GM18508 (cell line): ENCODE measurements around the gene TEKTIP1.
"Not testable (repeated sequence)": the region's sequence is repeated elsewhere in the genome, so short reads cannot be mapped to it uniquely, and the experiment has no call there.

Source experiments
- ATAC-seq: cut with Tn5 transposase; IDR thresholded peaks from one replicate; pipeline ENCODE4 v1.9.1; 2021; ENCODE audit warnings: moderate number of reproducible peaks; ENCODE audit not compliant: insufficient read depth, unreplicated experiment

TEKTIP1 gene

GRCh38 chr19:3555653-3556422 lies 16.9 kb downstream of the TEKTIP1 start:
- no peak for ATAC-seq

GRCh38 chr19:3556423-3556977 lies 17.5 kb downstream of the TEKTIP1 start:
- ATAC-seq, result no peak

GRCh38 chr19:3556978-3557460 lies 18.0 kb downstream of the TEKTIP1 start:
- ATAC-seq, result no peak

GRCh38 chr19:3557461-3558248 lies 18.7 kb downstream of the TEKTIP1 start, which contains the start of gene MFSD12:
TSS of gene MFSD12 (minus strand) at chr19:3557586. CDS start at chr19:3557403, 183 bp downstream.
- ATAC-seq, result peak; percentile 51

GRCh38 chr19:3563709-3564524 lies 24.9 kb downstream of the TEKTIP1 start:
- no peak for ATAC-seq

GRCh38 chr19:3565139-3565538 lies 26.2 kb downstream of the TEKTIP1 start:
- no peak for ATAC-seq

GRCh38 chr19:3570042-3570441 lies 31.1 kb downstream of the TEKTIP1 start:
- ATAC-seq, result not testable (repeated sequence)

- ATAC-seq, result no peak
Measured at GRCh38 chr19:3570606-3571011, 31.6 kb downstream of the TEKTIP1 start.

- peak; percentile 81 for ATAC-seq
Measured at GRCh38 chr19:3572132-3572854, 33.3 kb downstream of the TEKTIP1 start.

- no peak for ATAC-seq
Measured at GRCh38 chr19:3572855-3573161, 33.8 kb downstream of the TEKTIP1 start, which contains the start of gene HMG20B. TSS of gene HMG20B (plus strand) at chr19:3572944. CDS start at chr19:3573310, 366 bp downstream.

- ATAC-seq, result no peak
Measured at GRCh38 chr19:3573162-3573857, 34.3 kb downstream of the TEKTIP1 start.

- ATAC-seq, result no peak
Measured at GRCh38 chr19:3573858-3574637, 35.1 kb downstream of the TEKTIP1 start.

GRCh38 chr19:3575260-3575741 lies 36.3 kb downstream of the TEKTIP1 start:
- ATAC-seq, result no peak

GRCh38 chr19:3575949-3576673 lies 37.1 kb downstream of the TEKTIP1 start:
- no peak for ATAC-seq

GRCh38 chr19:3576696-3577443 lies 37.9 kb downstream of the TEKTIP1 start:
- ATAC-seq, result no peak

- ATAC-seq, result no peak
Measured at GRCh38 chr19:3577723-3578344, 38.9 kb downstream of the TEKTIP1 start.
